Activated T-cell treated with anti-CD3 and anti-CD28 coated beads for 4 hours (primary cell): Measurements from ENCODE around the gene PAFAH1B1.
A peak's percentile ranks its signal among the peaks of the same experiment; 100 is the strongest.

Experiments used
- DNase-seq: peaks from one replicate; pipeline ENCODE4 v3.0.0-alpha.2; 2020

Gene PAFAH1B1

GRCh38 chr17:2705263-2705662, 111.8 kb downstream of the PAFAH1B1 start:
- DNase-seq, result no peak

GRCh38 chr17:2705888-2706795, 112.7 kb downstream of the PAFAH1B1 start:
- no peak for DNase-seq

GRCh38 chr17:2706911-2707510, 113.6 kb downstream of the PAFAH1B1 start:
- DNase-seq, result no peak

- DNase-seq, result no peak
Measured at GRCh38 chr17:2707721-2708584, 114.5 kb downstream of the PAFAH1B1 start.

- DNase-seq, result no peak
Measured at GRCh38 chr17:2708585-2709182, 115.2 kb downstream of the PAFAH1B1 start.

- DNase-seq, result no peak
Measured at GRCh38 chr17:2709183-2709661, 115.8 kb downstream of the PAFAH1B1 start.

- DNase-seq, result no peak
Measured at GRCh38 chr17:2710071-2710802, 116.8 kb downstream of the PAFAH1B1 start.

- no peak for DNase-seq
Measured at GRCh38 chr17:2710803-2711607, 117.6 kb downstream of the PAFAH1B1 start.

GRCh38 chr17:2711608-2712299, 118.3 kb downstream of the PAFAH1B1 start, which contains the start of gene CLUH:
Gene CLUH (minus strand): TSS chr17:2711764. CDS start chr17:2711661, 103 bp downstream.
- DNase-seq, result peak; percentile 96

GRCh38 chr17:2712300-2713043, 119.0 kb downstream of the PAFAH1B1 start:
- DNase-seq, result no peak

- no peak for DNase-seq
Measured at GRCh38 chr17:2713881-2714280, 120.4 kb downstream of the PAFAH1B1 start.

- DNase-seq, result no peak
Measured at GRCh38 chr17:2716649-2717048, 123.2 kb downstream of the PAFAH1B1 start.

GRCh38 chr17:2718150-2718938, 124.9 kb downstream of the PAFAH1B1 start:
- DNase-seq, result no peak

- no peak for DNase-seq
Measured at GRCh38 chr17:2719861-2720260, 126.4 kb downstream of the PAFAH1B1 start.

- DNase-seq, result no peak
Measured at GRCh38 chr17:2721603-2722002, 128.1 kb downstream of the PAFAH1B1 start.

- DNase-seq, result no peak
Measured at GRCh38 chr17:2722611-2723010, 129.2 kb downstream of the PAFAH1B1 start.

- no peak for DNase-seq
Measured at GRCh38 chr17:2723505-2723996, 130.1 kb downstream of the PAFAH1B1 start.

GRCh38 chr17:2723997-2724783, 130.7 kb downstream of the PAFAH1B1 start:
- DNase-seq, result no peak
